Measurements from ENCODE around the gene SLC29A3.
"Not testable (repeated sequence)": the region's sequence is repeated elsewhere in the genome, so short reads cannot be mapped to it uniquely, and the experiment has no call there.

Gene SLC29A3

DNA sequence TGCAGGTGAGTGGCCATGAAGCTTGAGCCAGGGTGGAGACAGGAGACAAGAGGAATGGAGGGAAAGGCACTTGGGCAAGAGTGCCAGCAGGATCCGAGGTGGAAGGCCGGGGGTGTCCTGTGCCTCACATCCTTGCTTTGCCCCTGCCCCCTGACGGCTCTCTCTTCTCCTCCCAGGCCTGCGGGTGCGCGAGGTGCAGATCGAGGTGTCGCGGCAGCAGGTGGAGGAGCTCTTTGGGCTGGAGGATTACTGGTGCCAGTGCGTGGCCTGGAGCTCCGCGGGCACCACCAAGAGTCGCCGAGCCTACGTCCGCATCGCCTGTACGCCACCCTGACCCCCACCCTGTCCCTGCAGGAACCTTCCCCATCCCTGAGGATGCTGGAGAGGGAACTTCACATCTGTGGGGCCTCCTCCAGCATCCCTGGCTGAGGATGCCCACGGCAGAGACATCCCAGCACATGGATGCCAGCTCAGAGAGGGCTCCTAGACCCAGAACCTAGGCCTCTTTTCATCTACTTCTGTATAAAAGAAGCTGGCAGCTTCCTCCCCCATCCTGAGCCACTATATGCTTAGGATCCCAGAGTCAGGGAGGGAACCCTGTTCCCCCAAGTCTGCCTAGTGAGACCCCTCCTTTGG lies 34.4 kb upstream of the SLC29A3 start:
- no peak for DNase-seq

DNA sequence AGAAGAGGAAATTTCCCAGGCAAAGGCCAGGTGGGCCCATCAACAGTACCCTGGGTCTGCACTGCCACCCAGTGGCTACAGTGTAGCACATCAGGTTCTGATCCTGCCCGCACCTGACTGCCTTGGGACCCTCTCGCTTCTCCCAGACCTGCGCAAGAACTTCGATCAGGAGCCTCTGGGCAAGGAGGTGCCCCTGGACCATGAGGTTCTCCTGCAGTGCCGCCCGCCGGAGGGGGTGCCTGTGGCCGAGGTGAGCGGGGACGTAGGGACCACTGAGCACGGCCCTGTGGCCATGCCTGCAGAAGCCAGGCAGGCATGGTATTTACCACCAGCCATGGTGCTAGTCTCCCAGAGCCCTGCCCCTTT lies 33.9 kb upstream of the SLC29A3 start:
- DNase-seq: peak; percentile 9

DNA sequence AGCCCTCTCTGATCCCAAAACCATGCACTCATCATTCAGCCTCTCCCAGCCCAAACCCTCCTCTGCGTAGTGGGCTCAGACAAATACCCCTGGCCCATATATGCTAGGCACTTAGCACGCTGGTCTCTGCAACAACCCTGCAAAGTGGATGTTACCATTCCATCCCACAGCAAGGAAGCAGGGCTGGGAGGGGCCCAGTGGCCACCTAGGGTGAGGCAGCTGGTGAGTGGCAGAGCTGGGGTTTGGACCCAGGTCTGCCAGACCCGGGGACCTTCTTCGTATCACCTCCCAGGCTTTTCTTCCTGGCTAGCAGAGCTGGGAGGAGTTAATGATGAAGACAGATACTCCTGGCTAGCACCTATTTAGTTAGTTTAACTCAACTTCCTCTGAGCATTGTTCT lies 33.1 kb upstream of the SLC29A3 start:
- no peak for DNase-seq

DNA sequence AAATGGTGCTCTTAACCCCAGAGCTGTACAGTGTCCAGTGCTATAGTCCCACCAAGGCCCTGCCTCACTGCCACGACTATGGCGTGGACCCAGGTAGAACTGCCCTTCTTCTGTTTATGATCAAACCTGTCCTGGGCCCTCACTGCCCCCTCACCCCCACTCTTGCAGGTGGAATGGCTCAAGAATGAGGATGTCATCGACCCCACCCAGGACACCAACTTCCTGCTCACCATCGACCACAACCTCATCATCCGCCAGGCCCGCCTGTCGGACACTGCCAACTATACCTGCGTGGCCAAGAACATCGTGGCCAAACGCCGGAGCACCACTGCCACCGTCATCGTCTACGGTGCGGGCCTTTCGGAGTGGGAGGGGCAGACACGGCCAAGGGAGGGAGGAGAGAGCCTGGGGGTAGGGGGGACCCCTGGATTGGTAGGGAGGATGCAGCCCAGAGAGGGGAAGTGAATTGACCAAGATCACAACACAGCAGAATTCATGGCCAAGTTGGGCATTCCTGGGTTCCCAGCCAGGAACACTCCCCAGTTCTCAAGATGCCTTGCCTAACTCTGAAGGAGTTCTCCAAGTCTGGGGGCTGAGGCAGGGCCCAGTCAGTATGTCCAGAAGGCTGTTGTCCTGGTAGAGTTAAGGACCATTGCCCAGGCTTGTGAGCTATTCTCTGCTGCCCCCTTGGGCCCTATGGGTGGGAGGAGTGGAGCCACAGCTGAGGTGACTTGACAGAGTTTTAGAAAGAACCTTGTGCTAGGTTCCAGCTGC lies 32.4 kb upstream of the SLC29A3 start:
- DNase-seq: no peak

DNA sequence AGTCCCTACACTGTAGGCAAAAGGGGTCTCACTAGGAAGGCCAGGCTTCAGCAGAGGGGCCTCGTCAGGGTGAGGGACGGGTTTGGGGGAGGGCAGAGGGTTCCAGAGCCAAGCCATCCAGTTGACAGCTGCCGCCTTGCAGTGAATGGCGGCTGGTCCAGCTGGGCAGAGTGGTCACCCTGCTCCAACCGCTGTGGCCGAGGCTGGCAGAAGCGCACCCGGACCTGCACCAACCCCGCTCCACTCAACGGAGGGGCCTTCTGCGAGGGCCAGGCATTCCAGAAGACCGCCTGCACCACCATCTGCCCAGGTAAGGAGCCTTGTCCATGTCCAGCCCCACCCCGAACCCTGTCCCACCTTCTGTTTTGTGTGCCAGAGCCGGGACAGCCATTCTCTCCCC lies 31.6 kb upstream of the SLC29A3 start:
- no peak for DNase-seq

DNA sequence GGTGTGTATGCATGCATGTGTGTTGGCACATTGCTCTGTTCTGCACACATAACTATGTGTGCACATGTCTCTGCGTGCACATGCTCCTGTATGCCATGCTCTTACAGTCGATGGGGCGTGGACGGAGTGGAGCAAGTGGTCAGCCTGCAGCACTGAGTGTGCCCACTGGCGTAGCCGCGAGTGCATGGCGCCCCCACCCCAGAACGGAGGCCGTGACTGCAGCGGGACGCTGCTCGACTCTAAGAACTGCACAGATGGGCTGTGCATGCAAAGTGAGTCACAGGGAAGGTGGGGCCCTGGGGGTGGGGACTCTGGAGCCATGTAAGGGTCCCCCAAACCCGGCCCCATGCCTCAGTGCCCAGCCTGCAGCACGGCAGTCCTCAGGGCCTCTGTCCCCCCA lies 30.6 kb upstream of the SLC29A3 start:
- DNase-seq: no peak

DNA sequence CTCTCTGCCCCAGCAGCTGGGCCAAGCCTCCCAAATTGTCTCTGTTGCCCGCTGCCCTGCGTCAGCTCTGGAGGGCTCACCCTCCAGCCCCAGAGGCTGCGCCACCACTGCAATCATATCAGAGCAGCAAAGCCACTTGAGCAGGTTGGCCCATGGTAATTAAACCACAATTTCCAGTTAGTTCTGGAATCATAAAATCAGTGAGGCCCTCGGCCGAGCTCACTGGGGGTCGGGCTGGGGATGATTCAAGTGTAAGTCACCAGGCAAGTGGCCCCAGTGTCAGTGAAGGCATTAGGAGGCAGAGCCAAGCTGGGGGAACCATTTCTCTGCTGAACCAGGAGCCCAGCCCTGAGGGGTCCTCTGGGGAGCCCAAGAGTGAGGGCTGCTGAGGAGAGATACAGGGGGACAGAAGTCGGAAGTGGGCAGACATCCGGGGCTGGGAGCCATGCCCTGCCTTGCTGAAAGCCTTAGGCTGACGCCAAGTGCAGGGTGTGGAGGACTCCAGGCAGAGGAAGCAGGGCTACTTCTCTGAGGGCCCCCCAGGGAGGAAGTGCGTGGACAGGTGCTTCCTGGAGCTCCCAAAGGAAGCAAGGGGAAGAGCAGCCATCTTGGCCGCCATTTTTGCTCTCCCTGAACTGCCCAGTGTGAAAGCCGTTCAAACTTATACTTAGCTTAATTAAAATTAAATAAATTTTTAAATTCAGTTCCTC lies 29.5 kb upstream of the SLC29A3 start:
- no peak for DNase-seq

DNA sequence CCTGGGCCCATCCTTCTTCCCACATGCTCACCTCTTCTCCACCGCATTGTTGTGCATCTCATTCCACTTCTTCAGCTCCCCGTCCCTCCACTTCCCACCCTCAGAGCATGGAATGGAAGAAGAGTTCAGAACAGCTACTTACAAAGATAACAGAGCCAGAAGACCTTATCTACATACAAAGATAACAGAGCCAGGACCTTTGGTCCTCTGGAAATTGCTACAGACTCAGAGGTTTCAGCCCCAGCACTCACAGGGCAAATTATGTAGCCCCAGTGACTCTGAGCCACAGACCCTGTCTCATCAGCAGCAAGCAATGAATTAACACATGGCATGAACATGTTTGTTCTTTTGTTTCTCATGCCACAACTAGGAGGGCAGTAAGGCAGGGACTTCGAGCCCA lies 28.7 kb upstream of the SLC29A3 start:
- DNase-seq: no peak

DNA sequence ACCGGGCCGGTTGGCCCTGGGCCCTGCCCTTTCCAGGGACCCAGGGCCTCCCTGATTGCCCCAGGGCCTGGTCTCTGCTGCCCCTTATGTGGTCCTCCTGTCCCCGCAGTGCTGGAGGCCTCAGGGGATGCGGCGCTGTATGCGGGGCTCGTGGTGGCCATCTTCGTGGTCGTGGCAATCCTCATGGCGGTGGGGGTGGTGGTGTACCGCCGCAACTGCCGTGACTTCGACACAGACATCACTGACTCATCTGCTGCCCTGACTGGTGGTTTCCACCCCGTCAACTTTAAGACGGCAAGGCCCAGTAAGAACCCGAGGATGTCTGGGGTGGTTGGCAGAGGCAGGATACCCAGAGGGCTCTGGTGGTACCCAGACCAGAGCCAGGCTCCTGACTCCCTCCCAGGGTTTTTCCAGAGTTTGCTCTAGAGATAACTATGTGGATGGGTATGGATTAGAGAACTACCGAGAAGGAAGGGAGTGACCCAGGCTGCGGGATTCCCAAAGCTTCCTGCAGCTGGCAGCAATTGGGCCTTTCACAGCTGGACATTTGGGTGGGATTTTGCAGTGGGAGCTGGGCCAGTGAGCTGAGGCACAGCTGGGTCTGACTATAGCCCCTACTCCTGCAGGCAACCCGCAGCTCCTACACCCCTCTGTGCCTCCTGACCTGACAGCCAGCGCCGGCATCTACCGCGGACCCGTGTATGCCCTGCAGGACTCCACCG lies 28.1 kb upstream of the SLC29A3 start:
- no peak for DNase-seq

DNA sequence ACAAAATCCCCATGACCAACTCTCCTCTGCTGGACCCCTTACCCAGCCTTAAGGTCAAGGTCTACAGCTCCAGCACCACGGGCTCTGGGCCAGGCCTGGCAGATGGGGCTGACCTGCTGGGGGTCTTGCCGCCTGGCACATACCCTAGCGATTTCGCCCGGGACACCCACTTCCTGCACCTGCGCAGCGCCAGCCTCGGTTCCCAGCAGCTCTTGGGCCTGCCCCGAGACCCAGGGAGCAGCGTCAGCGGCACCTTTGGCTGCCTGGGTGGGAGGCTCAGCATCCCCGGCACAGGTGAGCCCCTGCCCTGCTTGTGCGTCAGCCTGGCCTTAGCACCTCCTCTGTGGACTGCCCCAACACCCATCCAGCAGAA lies 27.5 kb upstream of the SLC29A3 start:
- DNase-seq: no peak

DNA sequence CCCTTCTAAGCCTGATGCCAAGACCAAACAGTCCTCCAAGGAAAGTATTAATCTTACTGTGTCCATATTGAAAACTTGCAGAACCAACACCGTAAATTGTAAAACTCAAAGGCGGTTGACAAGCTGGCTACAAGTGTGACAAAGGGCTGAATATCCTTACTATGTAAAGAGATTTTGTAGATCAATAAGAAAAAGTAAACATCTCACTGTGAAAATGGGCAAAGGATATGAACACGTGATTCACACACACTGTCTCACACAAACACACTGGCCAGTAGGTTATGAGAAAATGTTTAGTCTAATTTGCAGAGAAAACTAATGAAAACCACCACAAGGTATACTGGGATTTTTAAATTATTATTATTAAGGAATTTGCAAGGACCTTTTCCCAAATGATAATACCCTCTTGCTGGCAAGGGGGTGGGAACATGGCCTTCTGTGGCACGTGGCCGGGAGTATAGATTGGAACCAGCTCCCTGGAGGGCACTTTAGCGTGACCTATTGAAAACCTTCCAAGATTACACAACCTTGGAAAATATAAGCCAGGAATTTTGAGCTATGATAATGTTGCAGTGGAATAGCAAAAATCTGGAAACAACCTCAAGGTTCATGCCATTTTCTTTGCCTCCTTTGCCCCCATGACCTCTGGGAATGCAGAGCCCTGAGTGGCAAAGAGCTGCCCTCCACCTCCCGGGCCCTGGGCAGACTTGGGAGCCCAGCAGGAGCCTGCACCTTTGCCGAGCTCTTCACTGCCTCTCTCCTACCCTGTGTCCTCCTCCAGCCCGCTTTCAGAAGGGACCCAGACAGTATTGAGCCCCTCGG lies 26.2 kb upstream of the SLC29A3 start:
- DNase-seq: no peak

DNA sequence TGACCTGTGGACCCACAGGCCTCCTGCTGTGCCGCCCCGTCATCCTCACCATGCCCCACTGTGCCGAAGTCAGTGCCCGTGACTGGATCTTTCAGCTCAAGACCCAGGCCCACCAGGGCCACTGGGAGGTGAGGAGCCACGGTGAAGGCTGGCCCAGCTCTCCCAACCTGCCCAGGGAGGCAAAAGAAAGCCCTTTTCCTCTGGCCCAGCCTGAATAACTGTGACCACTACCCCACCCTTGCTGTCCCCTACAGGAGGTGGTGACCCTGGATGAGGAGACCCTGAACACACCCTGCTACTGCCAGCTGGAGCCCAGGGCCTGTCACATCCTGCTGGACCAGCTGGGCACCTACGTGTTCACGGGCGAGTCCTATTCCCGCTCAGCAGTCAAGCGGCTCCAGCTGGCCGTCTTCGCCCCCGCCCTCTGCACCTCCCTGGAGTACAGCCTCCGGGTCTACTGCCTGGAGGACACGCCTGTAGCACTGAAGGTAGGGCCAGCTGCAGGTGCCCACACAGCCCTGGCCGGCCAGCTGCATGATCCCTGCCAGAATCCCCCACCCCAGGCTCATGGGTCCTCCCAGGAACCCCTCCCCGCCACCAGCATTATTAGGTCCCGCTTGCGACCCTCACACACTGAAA lies 25.5 kb upstream of the SLC29A3 start:
- no peak for DNase-seq

DNA sequence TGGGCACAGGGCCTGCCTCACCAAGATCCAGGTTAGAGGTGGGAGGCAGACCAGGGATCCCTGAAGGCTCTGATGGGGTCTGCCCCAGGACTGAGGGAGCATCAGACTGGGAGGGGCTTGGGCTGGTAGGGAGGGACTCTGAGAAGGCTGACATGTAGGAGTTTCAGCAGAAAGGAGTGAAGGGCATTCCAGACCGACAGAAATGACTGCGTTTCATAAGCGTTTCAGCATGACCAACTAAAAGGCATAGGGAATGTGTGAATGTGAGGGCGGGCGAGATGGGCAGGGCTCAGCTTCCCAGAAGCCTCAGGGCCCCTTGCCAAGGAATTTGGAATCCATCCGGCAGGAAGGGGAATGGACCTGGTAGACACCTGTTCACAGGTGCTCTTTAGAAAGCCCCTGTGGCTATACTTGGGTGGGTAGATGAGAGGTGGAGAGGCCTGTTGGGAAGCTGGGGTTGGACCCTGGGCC lies 24.9 kb upstream of the SLC29A3 start:
- no peak for DNase-seq

DNA sequence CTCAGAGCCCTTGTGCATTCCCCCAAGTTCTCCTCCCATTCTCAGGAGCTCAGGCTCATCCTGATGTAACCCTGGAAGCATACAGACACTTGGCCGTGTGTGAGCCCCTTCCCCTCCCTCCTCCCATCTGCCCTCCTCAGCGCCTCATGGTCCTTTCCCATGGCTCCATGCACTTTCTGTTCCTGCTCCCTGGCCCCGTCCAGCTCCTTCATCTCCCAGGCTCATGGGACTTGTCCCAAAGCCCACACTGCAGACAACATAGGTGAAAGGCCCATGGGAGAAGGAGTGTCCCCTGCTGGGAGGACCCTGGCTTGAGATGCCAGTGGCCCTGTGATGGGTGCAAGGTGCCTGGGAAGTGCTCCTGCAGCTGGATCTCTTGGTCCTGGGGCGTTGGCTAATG lies 24.2 kb upstream of the SLC29A3 start:
- no peak for DNase-seq

DNA sequence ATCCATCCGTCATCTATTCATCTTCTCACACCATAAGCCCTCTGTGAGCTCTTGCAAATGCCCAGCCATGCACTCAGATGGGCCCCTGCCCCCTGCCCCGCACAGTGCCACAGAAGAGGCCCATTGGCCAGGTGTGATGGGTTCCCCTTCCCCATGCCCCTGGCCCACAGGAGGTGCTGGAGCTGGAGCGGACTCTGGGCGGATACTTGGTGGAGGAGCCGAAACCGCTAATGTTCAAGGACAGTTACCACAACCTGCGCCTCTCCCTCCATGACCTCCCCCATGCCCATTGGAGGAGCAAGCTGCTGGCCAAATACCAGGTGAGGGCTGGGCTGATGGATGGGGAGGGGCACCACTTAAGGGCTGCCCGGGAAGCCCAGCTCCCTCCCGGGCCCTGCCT lies 23.4 kb upstream of the SLC29A3 start:
- DNase-seq: no peak

DNA sequence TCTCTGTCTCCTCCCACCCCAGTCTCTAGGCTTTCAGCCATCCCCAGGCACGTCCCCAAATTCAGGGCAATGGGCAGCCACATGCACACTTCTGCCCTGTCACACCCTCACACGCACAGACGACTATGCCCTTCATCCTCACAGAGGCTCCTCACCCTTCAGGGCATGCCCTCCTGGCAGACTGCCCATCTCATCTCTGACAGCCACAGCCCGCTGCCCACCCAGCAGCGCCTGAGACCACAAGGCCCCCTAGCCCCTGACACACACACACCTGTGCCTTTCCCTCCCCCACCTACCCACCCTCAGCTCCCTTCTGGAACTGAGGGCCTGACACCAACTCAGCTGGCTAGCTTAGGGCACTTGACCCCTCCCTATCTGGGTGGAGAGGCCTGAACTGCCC lies 23.0 kb upstream of the SLC29A3 start:
- DNase-seq: no peak

DNA sequence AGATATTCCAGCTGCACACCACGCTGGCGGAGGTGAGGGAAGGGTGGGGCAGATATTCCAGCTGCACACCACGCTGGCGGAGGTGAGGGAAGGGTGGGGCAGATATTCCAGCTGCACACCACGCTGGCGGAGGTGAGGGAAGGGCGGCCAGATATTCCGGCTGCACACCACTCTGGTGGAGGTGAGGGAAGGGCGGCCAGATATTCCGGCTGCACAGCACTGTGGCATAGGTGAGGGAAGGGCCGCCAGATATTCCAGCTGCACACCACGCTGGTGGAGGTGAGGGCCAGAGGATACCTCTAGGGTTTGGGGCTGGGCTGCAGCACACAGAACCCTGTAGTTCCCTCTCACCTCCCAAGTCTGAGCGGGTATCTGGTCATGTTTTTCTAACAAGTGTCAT lies 22.2 kb upstream of the SLC29A3 start:
- not testable (repeated sequence) for DNase-seq

DNA sequence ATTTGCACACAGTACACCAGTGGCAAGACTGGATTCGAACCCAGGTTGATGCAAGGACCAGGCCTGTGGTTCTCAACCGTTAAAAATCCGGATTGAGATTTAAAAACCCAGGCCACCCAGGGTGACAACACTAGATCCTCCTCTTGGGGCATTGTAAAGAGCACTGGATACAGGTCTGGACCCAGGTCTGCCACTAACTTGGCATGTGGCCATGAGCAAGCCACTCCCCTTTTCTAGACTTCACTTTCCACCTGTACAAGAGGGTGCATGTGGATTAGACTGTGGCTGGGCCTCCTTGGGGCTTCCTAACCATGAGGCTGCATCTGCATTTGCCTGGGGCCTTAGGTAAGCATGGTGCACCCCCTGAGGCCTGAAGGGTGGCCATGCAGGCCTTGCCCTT lies 21.7 kb upstream of the SLC29A3 start:
- no peak for DNase-seq

DNA sequence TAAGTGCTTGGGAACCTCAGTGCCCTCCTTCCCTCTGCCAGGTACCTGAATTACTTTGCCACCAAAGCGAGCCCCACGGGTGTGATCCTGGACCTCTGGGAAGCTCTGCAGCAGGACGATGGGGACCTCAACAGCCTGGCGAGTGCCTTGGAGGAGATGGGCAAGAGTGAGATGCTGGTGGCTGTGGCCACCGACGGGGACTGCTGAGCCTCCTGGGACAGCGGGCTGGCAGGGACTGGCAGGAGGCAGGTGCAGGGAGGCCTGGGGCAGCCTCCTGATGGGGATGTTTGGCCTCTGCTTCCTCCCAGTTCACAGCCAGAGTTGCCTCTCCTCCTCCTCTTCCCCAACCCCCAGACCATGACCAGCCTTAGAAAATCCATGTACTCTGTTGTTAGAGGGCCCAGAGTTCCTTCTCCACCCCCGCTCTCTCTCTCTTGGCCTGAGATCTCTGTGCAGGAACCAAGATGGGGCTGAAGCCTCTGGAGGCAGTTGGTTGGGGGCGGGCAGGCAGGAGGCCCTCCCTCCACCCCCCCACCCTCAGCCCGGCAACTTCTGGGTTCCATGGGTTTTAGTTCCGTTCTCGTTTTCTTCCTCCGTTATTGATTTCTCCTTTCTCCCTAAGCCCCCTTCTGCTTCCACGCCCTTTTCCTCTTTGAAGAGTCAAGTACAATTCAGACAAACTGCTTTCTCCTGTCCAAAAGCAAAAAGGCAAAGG lies 19.8 kb upstream of the SLC29A3 start:
- DNase-seq: no peak

DNA sequence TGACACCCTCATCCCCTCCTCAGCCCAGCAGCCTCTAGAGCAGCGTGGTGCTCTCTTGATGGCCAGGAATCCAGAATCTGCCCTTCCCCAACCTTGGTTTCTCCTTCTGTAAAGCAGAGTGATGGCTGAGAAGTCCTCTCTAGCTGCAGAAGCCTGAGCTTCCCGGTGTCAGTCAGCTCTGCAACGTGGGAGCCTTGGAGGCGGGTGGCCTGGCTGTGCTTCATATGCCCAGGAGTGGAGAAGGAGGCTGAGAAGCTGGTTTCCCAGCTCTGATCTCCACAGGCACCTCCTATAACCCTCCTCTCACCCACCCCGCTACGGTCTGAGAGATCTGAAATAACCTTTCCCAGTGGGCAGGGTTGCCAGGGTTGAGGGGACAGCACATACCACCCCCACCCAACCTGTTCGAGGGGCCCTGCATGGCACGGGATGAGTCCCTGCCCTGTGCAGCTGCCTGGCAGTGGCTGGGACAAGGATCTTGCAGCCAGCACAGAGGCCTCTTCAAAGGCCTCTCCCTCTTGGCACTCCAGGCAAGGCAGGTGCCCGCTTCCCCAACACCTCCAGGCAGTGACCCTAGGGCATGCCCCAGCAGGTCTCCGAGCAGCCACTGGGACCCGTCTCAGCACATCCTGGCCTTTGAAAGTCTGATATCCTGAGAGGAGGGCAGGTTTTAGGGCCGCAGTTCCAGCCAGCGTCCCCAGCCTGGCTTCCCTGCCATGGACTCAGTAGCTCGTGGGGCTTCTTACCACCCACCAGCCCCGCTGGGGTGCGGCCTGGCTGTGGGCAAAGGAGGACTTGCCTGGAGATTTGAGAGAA lies 18.3 kb upstream of the SLC29A3 start:
- no peak for DNase-seq

Data from CD4-positive, alpha-beta T cell treated with Interleukin-12 subunit alpha and Interleukin-12 subunit beta, for 1 hour (primary cell).